Gastrocnemius medialis (tissue), 4 donors: Measurements from ENCODE around the gene NPY1R.

Experiments
- CTCF ChIP-seq, 5 experiments: fragments of 450-650 bp in 3 of 5; fragments of 200-600 bp in 2 of 5; sonication (generic) in 2 of 5; IDR thresholded peaks in 4 of 5; conservative IDR thresholded peaks in 1 of 5; 1 replicate in 4 of 5; 2 replicates in 1 of 5; pipeline ENCODE4 v1.5.1; 2016 to 2019; ENCODE audit warnings: antibody characterized with exemption in 5 of 5, mild to moderate bottlenecking in 3 of 5, moderate library complexity in 3 of 5
- POLR2A ChIP-seq, 2 donors: fragments of 450-650 bp; IDR thresholded peaks; one replicate each; pipeline ENCODE4 v1.6.1; 2017; ENCODE audit warnings: antibody characterized with exemption in 2 of 2, mild to moderate bottlenecking in 2 of 2, moderate library complexity in 2 of 2

- TF ChIP-seq CTCF (IDR thresholded peaks at IDR 0.05 in 4 of 5, conservative IDR thresholded peaks at IDR 0.05 in 1 of 5) (no peak), POLR2A (IDR thresholded peaks at IDR 0.05) (no peak)
These were observed 46.3 kb upstream of the NPY1R start for GRCh38 chr4:163378661-163379060.
